Upper lobe of left lung (tissue), 4 donors: Measurements from ENCODE around the gene LRRC8E.

Experiments used
- CTCF ChIP-seq, 6 experiments: fragments of 450-650 bp in 4 of 6; fragments of 200-600 bp in 2 of 6; sonication (generic) in 2 of 6; IDR thresholded peaks; one replicate each; pipeline ENCODE4 v1.5.1; 2016 to 2019; ENCODE audit warnings: antibody characterized with exemption in 6 of 6
- POLR2A ChIP-seq, 4 donors: fragments of 450-650 bp; IDR thresholded peaks; one replicate each; pipeline ENCODE4 v1.5.1; 2016 to 2017; ENCODE audit warnings: antibody characterized with exemption in 4 of 4, mild to moderate bottlenecking in 2 of 4

- no peak for TF ChIP-seq CTCF (IDR thresholded peaks at IDR 0.05)
- TF ChIP-seq POLR2A (IDR thresholded peaks at IDR 0.05) = no peak
Observed at GRCh38 chr19:7905268-7905667, 17.0 kb downstream of the LRRC8E start.
